ENCODE data around the gene WNT7A.

Gene WNT7A

GRCh38 chr3:13870902-13871301 is 9.0 kb downstream of the WNT7A start:
- TF ChIP-seq CTCF (conservative IDR thresholded peaks at IDR 0.05; ENCODE audit: low read length) = no peak
- DNase-seq (ENCODE audit: low read depth) = no peak
- no peak overlapping the region for H3K4me3 ChIP-seq (ENCODE audit: low read length)

GRCh38 chr3:13869761-13870343 is 10.0 kb downstream of the WNT7A start:
- no peak for TF ChIP-seq CTCF (conservative IDR thresholded peaks at IDR 0.05; ENCODE audit: low read length)
- H3K4me3 ChIP-seq (ENCODE audit: low read length) = no peak overlapping the region
- no peak for DNase-seq (ENCODE audit: low read depth)

- TF ChIP-seq CTCF (conservative IDR thresholded peaks at IDR 0.05; ENCODE audit: low read length) = no peak
- H3K4me3 ChIP-seq (ENCODE audit: low read length) = no peak overlapping the region
- no peak for DNase-seq (ENCODE audit: low read depth)
Observed at GRCh38 chr3:13868844-13869724, 10.8 kb downstream of the WNT7A start.

- no peak for TF ChIP-seq CTCF (conservative IDR thresholded peaks at IDR 0.05; ENCODE audit: low read length)
Observed at GRCh38 chr3:13867732-13868131, 12.1 kb downstream of the WNT7A start.

GRCh38 chr3:13866041-13866965 is 13.6 kb downstream of the WNT7A start:
- no peak for DNase-seq (ENCODE audit: low read depth)
- no peak overlapping the region for H3K4me3 ChIP-seq (ENCODE audit: low read length)
- TF ChIP-seq CTCF (conservative IDR thresholded peaks at IDR 0.05; ENCODE audit: low read length) = no peak

More at GRCh38 chr3:13867732-13868131, 12.1 kb downstream of the WNT7A start:
- H3K4me3 ChIP-seq (ENCODE audit: low read length) = no peak overlapping the region
- DNase-seq (ENCODE audit: low read depth) = no peak

GRCh38 chr3:13865581-13865980 is 14.3 kb downstream of the WNT7A start:
- no peak for TF ChIP-seq CTCF (conservative IDR thresholded peaks at IDR 0.05; ENCODE audit: low read length)
- no peak for DNase-seq (ENCODE audit: low read depth)
- H3K4me3 ChIP-seq (ENCODE audit: low read length) = no peak overlapping the region
